Measurements from ENCODE around the gene RGS7BP. TPM values are rescaled to one million over a fixed set of nuclear protein-coding genes. Genes with fewer than 3 reads are reported as not detected.

RGS7BP gene
- total and polyA plus RNA-seq, 2 experiments from 2014 or later: 0.75 to 0.77 TPM

DNA sequence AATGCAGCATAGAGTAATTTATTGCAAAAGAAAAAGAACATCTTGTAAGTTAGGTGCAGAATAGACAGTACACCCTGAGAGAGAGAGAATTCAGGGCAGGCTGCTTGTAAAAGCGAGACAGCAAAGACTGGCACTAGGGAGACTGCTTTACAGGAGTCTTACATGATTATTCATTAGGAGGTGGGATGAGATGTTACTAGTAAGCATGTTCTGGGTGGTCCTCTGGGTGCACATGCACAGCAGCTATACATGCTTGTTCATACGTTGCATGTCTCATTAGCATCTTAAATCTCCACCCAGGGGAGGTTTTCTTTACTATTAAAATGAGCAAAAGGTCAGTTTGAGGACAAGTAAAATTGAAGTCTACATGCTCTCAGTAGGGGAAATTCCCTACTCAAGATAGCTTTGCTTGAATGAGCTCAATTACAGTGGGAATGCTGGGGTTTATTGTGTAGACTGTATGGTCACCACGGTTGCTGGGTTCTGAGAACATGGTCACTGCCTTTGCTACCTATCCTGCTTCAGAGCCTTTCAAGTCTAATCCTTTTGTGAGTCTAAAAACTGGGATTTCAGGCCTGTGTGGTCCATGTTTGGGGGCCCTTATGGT is 60.6 kb downstream of the RGS7BP start:
- Histone ChIP-seq H4K20me1 (ENCODE audit: insufficient read depth, poor library complexity, severe bottlenecking) (no peaks in the 10 kb centered on the region), H3K36me3 (replicated peaks; ENCODE audit: insufficient read depth, low read depth) (no peaks in the 10 kb centered on the region), H2AFZ (no peak overlapping the region), H3K9me3 (ENCODE audit: low read depth) (no peaks in the 10 kb centered on the region), H3K9me2 (replicated peaks; ENCODE audit: insufficient read depth) (no peaks in the 10 kb centered on the region), H3K27me3 (no peaks in the 10 kb centered on the region), H3K4me2 (no peak overlapping the region), H3K4me1 (ENCODE audit: insufficient read depth) (no peaks in the 10 kb centered on the region), H3K79me2 (no peaks in the 10 kb centered on the region), H3K4me3 (no peak overlapping the region), H3K27ac (no peak overlapping the region)
- WGBS (ENCODE audit: low lambda C conversion rate, missing lambda C conversion rate): 72% methylated on average over 3 of the region's 3 CpGs
- no peak for DNase-seq (ENCODE audit: low spot score)
- TF ChIP-seq, protein P1, sequence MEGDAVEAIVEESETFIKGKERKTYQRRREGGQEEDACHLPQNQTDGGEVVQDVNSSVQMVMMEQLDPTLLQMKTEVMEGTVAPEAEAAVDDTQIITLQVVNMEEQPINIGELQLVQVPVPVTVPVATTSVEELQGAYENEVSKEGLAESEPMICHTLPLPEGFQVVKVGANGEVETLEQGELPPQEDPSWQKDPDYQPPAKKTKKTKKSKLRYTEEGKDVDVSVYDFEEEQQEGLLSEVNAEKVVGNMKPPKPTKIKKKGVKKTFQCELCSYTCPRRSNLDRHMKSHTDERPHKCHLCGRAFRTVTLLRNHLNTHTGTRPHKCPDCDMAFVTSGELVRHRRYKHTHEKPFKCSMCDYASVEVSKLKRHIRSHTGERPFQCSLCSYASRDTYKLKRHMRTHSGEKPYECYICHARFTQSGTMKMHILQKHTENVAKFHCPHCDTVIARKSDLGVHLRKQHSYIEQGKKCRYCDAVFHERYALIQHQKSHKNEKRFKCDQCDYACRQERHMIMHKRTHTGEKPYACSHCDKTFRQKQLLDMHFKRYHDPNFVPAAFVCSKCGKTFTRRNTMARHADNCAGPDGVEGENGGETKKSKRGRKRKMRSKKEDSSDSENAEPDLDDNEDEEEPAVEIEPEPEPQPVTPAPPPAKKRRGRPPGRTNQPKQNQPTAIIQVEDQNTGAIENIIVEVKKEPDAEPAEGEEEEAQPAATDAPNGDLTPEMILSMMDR (IDR thresholded peaks at IDR 0.05; ENCODE audit: poor library complexity): no peak
- TF ChIP-seq EZH2 (IDR thresholded peaks at IDR 0.05; ENCODE audit: borderline replicate concordance): no peak
- TF ChIP-seq EZH2phosphoT487 (IDR thresholded peaks at IDR 0.05; ENCODE audit: low read depth, severe bottlenecking, unreplicated experiment): no peak

DNA sequence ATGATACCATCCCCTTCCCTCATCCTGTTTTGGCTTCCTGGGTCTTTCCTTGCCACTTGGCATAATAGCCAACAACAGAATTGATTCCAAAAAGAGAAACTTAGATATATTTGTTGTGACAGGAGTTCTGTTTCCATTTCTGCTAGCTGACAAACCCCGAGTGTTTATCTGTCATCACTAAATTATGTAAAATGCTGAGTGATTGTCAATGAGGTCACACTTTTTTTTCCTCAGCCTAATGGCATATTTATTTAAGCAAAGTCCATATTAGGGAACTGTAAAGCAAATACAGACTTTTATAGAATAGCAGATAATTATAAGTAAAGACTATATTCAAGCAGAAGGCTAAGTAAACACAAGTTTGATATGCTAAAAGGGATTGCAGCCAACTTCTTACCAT is 64.0 kb downstream of the RGS7BP start:
- no peak overlapping the region for H3K27ac ChIP-seq
- WGBS (ENCODE audit: low lambda C conversion rate, missing lambda C conversion rate): 46% methylated on average over 1 of the region's 1 CpG

GRCh38 chr5:64570395-64570996 is 64.7 kb downstream of the RGS7BP start:
- DNase-seq (ENCODE audit: low spot score): no peak
- TF ChIP-seq EZH2phosphoT487 (IDR thresholded peaks at IDR 0.05; ENCODE audit: low read depth, severe bottlenecking, unreplicated experiment) (no peak), EZH2 (IDR thresholded peaks at IDR 0.05; ENCODE audit: borderline replicate concordance) (no peak)
- TF ChIP-seq, protein P1 (IDR thresholded peaks at IDR 0.05; ENCODE audit: poor library complexity): no peak
- Histone ChIP-seq H3K4me1 (ENCODE audit: insufficient read depth) (no peaks in the 10 kb centered on the region), H3K79me2 (no peaks in the 10 kb centered on the region), H3K9me2 (replicated peaks; ENCODE audit: insufficient read depth) (no peaks in the 10 kb centered on the region), H4K20me1 (ENCODE audit: insufficient read depth, poor library complexity, severe bottlenecking) (no peaks in the 10 kb centered on the region), H3K27me3 (no peaks in the 10 kb centered on the region), H3K27ac (no peak overlapping the region), H3K4me3 (no peak overlapping the region), H3K36me3 (replicated peaks; ENCODE audit: insufficient read depth, low read depth) (no peaks in the 10 kb centered on the region), H3K9me3 (ENCODE audit: low read depth) (no peaks in the 10 kb centered on the region), H3K4me2 (no peak overlapping the region), H2AFZ (no peak overlapping the region)
- 83% methylated on average over 2 of the region's 2 CpGs for WGBS (ENCODE audit: low lambda C conversion rate, missing lambda C conversion rate)

More for the DNA sequence above, 64.0 kb downstream of the RGS7BP start:
- H3K4me3 ChIP-seq: no peak overlapping the region
- H3K9me3 ChIP-seq (ENCODE audit: low read depth): no peaks in the 10 kb centered on the region
- no peak overlapping the region for H3K4me2 ChIP-seq
- H2AFZ ChIP-seq: no peak overlapping the region
- DNase-seq (ENCODE audit: low spot score): no peak
- H3K79me2 ChIP-seq: no peaks in the 10 kb centered on the region
- H3K4me1 ChIP-seq (ENCODE audit: insufficient read depth): no peaks in the 10 kb centered on the region
- no peaks in the 10 kb centered on the region for H4K20me1 ChIP-seq (ENCODE audit: insufficient read depth, poor library complexity, severe bottlenecking)
- no peaks in the 10 kb centered on the region for H3K27me3 ChIP-seq
- no peaks in the 10 kb centered on the region for H3K36me3 ChIP-seq (replicated peaks; ENCODE audit: insufficient read depth, low read depth)
- H3K9me2 ChIP-seq (replicated peaks; ENCODE audit: insufficient read depth): no peaks in the 10 kb centered on the region
- TF ChIP-seq EZH2 (IDR thresholded peaks at IDR 0.05; ENCODE audit: borderline replicate concordance): no peak
- no peak for TF ChIP-seq EZH2phosphoT487 (IDR thresholded peaks at IDR 0.05; ENCODE audit: low read depth, severe bottlenecking, unreplicated experiment)
- TF ChIP-seq, protein P1 (IDR thresholded peaks at IDR 0.05; ENCODE audit: poor library complexity): no peak
